Lower leg skin (tissue), 4 donors: ENCODE data around the gene TRIM41. TPM values are rescaled to one million over a fixed set of nuclear protein-coding genes. Genes with fewer than 3 reads are reported as not detected.

Experiments
- DNase-seq, 2 donors: peaks; one replicate each; pipeline ENCODE4 v3.0.0-alpha.2; 2019; ENCODE audit warnings: low spot score in 2 of 2
- H3K4me3 ChIP-seq: fragments of 200-600 bp; sonication (generic); 2 replicates; pipeline ENCODE4 v1.5.1; 2017; ENCODE audit warnings: mild to moderate bottlenecking, low read depth; ENCODE audit not compliant: poor library complexity, severe bottlenecking
- CTCF ChIP-seq, 3 donors: fragments of 450-650 bp; IDR thresholded peaks; one replicate each; pipeline ENCODE4 v1.5.1; 2016; ENCODE audit warnings: antibody characterized with exemption in 3 of 3, mild to moderate bottlenecking in 3 of 3, moderate library complexity in 2 of 3
- POLR2A ChIP-seq, 2 donors: fragments of 450-650 bp; IDR thresholded peaks; one replicate each; pipeline ENCODE4 v1.6.1; 2016 to 2017; ENCODE audit warnings: antibody characterized with exemption in 2 of 2, mild to moderate bottlenecking in 1 of 2, moderate library complexity in 1 of 2
- WGBS, 2 donors: methylation state at CpG; one replicate each; pipeline ENCODE4 v1.1.5; 2018; 5-methylcytosine and 5-hydroxymethylcytosine counted together
- intact Hi-C: fragments of 100-400 bp; cut with DNase I; formaldehyde crosslinking; loops from one replicate; pipeline ENCODE4 v1.15.0; 2023; ENCODE audit warnings: low total_unique reads
- total RNA-seq, 4 donors: library from RNA; depleted of rRNA; stranded (reverse); fragments of >200 nt; gene quantifications; one replicate each; pipeline ENCODE4 v1.1.0, GENCODE V29; 2016

The TRIM41 gene
- total RNA-seq, 4 donors from 2014 or later, result 14.7 to 19.8 (median 18.0) TPM

GRCh38 chr5:181182651-181183050 is 40.4 kb upstream of the TRIM41 start:
- intact Hi-C loops, result no loop called here
- TF ChIP-seq CTCF (IDR thresholded peaks at IDR 0.05) (no peak), POLR2A (IDR thresholded peaks at IDR 0.05) (no peak)

GRCh38 chr5:181184845-181185216 is 38.2 kb upstream of the TRIM41 start:
- no peak overlapping the region for H3K4me3 ChIP-seq
- intact Hi-C loops, result no loop called here
- 82 to 89% methylated on average over 16 of the region's 16 CpGs for WGBS, 2 donors

More at GRCh38 chr5:181182651-181183050, 40.4 kb upstream of the TRIM41 start:
- H3K4me3 ChIP-seq, result no peak overlapping the region
- DNase-seq, result no peak
- 55 to 60% methylated on average over 12 of the region's 12 CpGs for WGBS, 2 donors

GRCh38 chr5:181185560-181185959 is 37.5 kb upstream of the TRIM41 start:
- no peak for DNase-seq

More at GRCh38 chr5:181184845-181185216, 38.2 kb upstream of the TRIM41 start:
- DNase-seq, result no peak
- TF ChIP-seq CTCF (IDR thresholded peaks at IDR 0.05) (no peak), POLR2A (IDR thresholded peaks at IDR 0.05) (no peak)

GRCh38 chr5:181186022-181186421 is 37.1 kb upstream of the TRIM41 start:
- no peak overlapping the region for H3K4me3 ChIP-seq
- no peak for DNase-seq
- WGBS, 2 donors, result 74 to 82% methylated on average over 6 of the region's 6 CpGs
- intact Hi-C loops, result no loop called here
- no peak for TF ChIP-seq CTCF (IDR thresholded peaks at IDR 0.05)
- TF ChIP-seq POLR2A (IDR thresholded peaks at IDR 0.05), result no peak

More at GRCh38 chr5:181185560-181185959, 37.5 kb upstream of the TRIM41 start:
- H3K4me3 ChIP-seq, result no peak overlapping the region
- TF ChIP-seq CTCF (IDR thresholded peaks at IDR 0.05), result no peak
- no peak for TF ChIP-seq POLR2A (IDR thresholded peaks at IDR 0.05)
- intact Hi-C loops, result no loop called here
- 89 to 90% methylated on average over 13 of the region's 13 CpGs for WGBS, 2 donors

- TF ChIP-seq CTCF (IDR thresholded peaks at IDR 0.05) (no peak), POLR2A (IDR thresholded peaks at IDR 0.05) (no peak)
- intact Hi-C loops, result no loop called here
- H3K4me3 ChIP-seq, result no peak overlapping the region
- WGBS, 2 donors, result 38 to 60% methylated on average over 8 of the region's 8 CpGs
- DNase-seq, result no peak
These were observed 36.0 kb upstream of the TRIM41 start for GRCh38 chr5:181186986-181187499.
